CD4-positive, alpha-beta T cell treated with Interleukin-15 for 1 hour (primary cell): ENCODE measurements around the gene KAZN.

Source experiments
- DNase-seq: peaks from one replicate; pipeline ENCODE4 v3.0.0-alpha.2; 2020

Gene KAZN

GRCh38 chr1:14999441-14999840 lies 401.0 kb downstream of the KAZN start:
- DNase-seq = no peak

GRCh38 chr1:15000030-15000429 lies 401.5 kb downstream of the KAZN start:
- no peak for DNase-seq

DNA sequence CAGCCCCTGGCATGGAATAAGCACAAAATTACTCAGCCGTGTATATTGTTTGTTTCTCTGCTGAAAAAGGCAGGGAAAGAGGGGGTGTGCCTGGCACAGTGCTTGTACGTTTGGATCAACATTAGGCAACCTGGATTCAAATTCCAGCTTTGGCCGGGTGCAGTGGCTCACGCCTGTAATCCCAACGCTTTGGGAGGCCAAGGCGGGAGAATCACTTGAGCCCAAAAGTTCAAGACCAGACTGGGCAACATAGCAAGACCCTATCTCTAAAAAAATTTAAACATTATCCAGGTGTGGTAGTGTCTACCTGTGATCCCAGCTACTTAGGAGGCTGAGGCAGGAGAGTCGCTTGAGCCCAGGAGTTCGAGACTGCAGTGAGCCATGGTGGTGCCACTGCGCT lies 402.2 kb downstream of the KAZN start:
- no peak for DNase-seq

GRCh38 chr1:15001317-15001915 lies 402.9 kb downstream of the KAZN start:
- no peak for DNase-seq

- no peak for DNase-seq
Measured at GRCh38 chr1:15002325-15002724, 403.8 kb downstream of the KAZN start.

- DNase-seq = no peak
Measured at GRCh38 chr1:15004396-15004795, 405.9 kb downstream of the KAZN start.

GRCh38 chr1:15005116-15005515 lies 406.6 kb downstream of the KAZN start:
- DNase-seq = no peak

DNA sequence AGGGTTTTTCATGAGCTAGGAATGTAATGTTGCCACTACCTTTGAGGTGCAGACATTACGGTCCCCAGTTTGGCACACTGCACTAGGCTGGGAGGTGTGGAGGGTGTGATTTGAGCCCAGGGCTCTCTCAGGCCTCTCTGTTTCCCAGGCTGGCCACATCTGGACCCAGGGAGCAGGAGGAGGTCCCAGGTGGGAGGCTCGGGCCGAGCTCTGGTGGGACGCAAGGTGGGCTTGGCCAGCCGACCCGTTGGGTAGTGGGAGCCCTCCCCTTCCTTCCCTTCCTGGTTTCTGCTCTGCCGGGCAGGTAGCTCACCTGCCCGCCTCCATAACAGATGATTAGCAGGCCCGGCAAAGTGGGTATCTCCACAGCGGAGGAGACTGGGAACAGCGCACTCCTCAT lies 408.9 kb downstream of the KAZN start:
- DNase-seq = no peak

- DNase-seq = no peak
Measured at GRCh38 chr1:15007842-15008241, 409.4 kb downstream of the KAZN start.

- no peak for DNase-seq
Measured at GRCh38 chr1:15008783-15009729, 410.6 kb downstream of the KAZN start.

GRCh38 chr1:15011160-15011559 lies 412.7 kb downstream of the KAZN start:
- DNase-seq = no peak

DNA sequence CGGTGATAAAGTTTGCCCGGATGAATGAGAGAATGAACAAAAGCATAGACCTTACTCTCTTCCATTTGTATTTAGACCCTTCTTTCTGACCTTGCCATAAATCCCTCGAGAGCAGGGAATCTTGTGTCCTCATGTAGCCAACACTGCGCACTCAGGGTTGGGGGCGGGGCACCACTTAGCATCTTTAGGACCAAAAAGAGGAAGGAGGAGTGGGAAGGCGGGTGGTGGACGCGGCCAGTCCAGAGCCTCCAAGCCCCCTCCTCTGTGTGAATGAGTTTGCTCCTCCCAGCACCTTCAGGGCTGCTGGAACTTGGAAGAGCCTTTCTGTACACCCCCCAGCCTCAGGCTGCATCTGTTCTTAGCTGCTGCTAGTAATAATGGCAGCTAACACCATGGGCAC lies 413.2 kb downstream of the KAZN start:
- no peak for DNase-seq

- DNase-seq = no peak
Measured at GRCh38 chr1:15012822-15013221, 414.3 kb downstream of the KAZN start.

DNA sequence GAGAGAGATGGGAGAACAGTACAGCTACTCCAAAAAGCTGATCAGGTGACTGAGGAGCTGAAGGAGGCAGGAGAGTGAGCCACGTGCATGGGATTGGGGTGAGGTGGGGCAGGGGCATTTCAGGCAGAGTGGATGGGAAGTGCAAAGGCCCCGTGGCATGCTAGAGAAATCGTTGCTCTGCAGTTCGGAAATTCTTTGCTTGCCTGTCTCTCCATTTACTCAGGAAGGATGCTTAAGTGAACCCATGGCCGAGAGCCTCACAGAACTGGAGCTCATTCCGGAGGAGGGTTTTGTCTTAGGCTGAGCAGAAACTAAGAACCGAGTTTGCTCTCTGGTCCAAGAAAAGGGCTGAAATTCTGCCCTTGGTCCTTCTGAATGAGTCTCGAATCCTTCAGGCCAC lies 415.3 kb downstream of the KAZN start:
- no peak for DNase-seq

DNA sequence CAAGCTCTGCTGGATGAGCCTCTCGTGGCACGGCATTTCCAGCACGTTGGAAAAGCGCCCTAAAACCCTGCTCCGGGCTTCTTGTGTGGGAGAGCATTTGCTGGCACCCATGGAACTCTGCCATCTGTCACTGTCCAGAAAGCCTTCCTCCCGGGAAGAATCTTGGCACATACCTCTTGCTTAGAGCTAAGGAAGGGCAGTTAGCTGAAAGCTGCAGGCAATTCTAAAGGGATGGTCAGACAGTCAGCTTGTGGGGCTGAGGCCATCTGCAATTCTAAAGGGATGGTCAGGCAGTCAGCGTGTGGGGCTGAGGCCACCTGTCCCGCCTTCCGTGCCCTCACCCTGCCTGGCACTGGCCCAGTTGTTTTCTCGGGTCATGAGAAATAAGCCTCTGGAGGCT lies 416.0 kb downstream of the KAZN start:
- no peak for DNase-seq

DNA sequence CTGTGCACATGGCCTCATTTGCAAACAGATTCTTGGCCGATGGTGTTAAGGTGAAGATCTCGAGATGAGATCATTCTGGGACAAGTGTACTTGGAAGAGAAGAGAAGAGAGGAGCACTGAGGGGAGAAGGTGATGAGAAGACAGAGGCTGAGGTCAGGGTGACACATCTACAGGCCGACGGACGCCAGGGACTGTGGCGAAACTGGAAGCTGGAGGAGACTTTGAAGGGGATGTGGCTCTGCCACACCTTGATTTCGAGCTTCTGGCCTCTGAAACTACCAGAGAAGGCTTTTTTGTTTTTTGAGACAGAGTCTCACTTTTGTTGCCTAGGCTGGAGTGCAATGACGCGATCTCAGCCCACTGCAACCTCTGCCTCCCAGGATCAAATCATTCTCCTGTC lies 417.5 kb downstream of the KAZN start:
- no peak for DNase-seq

- DNase-seq = peak; percentile 18
Measured at GRCh38 chr1:15016526-15016925, 418.0 kb downstream of the KAZN start.

DNA sequence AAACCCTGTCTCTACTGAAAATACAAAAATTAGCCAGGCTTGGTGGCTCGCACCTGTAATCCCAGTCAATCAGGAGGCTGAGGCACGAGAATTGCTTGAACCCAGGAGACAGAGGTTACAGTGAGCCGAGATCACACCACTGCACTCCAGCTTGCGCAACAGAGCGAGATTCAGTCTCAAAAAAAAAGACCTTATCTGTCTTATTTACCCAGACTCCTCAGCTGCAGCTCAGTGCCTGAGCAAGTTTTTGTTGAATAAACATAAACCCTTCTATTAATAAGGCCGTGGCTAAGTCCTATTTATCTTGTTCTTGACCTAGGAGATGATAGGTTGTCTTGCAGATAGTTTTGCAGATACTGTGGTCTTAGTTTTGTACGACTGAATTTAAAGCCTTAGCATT lies 418.6 kb downstream of the KAZN start:
- no peak for DNase-seq

DNA sequence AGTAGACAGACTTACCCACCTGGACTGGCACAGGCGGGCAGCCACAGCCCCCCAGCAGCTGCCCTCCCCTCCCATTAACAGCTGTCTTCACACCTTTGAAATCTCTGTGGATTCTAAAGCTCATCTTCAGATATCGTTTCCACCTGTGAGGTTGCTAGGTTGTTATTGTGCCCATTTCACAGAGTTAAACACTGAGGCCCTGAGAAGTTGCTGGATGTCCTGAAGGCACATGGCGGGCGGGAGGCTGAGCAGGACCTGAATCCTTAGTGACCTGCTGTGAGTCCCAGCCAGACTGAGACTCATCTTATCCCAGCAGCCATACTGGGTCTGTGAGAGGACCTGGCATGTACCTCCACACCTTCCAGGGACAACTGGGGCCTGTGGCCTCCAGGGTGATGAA lies 420.3 kb downstream of the KAZN start:
- no peak for DNase-seq

GRCh38 chr1:15020943-15021745 lies 422.7 kb downstream of the KAZN start:
- DNase-seq = no peak

DNA sequence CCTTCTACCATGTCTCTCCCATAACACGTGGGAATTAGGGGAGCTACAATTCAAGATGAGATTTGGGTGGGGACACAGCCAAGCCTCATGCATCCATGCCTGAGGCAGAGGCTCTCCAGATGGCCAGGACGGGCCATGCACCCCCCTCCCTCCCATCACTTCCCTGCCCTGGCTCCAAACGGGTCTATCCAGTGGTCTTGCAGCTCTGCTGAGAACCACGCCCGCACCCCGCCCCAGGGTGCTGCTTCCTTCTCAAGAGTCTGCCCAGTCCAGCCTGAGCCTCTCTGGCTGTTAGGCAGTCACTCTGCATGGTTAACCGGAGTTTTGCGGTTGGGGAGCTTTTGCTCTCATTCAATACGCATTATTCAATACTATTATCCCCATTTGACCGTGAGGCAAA lies 423.6 kb downstream of the KAZN start:
- DNase-seq = no peak

GRCh38 chr1:15023205-15023604 lies 424.7 kb downstream of the KAZN start:
- no peak for DNase-seq

DNA sequence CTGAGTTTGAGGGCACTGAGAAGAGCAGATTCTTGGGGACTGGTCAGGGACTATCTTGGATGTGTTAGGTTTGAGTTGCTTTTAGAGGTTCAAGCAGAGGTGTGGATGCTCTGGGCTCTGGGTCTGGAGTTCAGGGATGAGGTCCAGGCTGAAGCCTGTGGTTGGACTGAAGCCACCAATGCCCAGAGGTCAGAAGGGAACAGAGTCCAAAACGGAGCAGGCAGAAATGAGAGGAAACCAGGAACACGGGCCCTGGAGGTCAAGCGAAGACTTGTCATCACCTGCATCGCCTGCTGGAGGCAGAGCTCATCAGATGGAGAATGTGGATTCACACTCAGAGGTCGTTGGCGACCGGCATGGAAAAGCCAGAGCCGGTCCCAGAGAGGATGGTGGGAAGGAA lies 425.5 kb downstream of the KAZN start:
- DNase-seq = no peak

GRCh38 chr1:15026117-15026489 lies 427.6 kb downstream of the KAZN start:
- no peak for DNase-seq
